ENCODE results near the gene STK33.

DNA sequence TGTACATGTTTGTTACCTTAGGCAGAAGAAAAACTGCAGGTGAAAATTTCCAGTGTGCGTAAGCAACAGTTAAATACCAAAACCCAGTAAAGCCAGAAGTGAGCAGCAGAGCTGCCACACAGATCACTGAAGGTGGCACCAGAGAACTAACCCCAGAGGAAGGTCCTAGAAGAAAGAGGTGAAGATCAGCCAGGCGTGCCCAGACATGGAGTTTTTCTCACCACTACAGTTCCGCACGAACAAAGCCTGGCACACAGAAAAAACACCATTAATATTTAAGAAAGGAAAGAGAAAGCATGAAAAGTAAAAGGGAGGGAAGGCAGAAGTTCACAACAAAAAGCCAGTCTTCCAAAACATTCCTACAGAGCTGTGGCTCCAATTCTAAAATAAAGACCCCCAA, 60.7 kb downstream of the STK33 start:
- TF ChIP-seq, protein P1, sequence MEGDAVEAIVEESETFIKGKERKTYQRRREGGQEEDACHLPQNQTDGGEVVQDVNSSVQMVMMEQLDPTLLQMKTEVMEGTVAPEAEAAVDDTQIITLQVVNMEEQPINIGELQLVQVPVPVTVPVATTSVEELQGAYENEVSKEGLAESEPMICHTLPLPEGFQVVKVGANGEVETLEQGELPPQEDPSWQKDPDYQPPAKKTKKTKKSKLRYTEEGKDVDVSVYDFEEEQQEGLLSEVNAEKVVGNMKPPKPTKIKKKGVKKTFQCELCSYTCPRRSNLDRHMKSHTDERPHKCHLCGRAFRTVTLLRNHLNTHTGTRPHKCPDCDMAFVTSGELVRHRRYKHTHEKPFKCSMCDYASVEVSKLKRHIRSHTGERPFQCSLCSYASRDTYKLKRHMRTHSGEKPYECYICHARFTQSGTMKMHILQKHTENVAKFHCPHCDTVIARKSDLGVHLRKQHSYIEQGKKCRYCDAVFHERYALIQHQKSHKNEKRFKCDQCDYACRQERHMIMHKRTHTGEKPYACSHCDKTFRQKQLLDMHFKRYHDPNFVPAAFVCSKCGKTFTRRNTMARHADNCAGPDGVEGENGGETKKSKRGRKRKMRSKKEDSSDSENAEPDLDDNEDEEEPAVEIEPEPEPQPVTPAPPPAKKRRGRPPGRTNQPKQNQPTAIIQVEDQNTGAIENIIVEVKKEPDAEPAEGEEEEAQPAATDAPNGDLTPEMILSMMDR (IDR thresholded peaks at IDR 0.05; ENCODE audit: extremely low read depth in 1 of 2, insufficient read depth in 1 of 2, low read depth in 1 of 2, low read length in 2 of 2): no peak
- TF ChIP-seq POLR2A (IDR thresholded peaks at IDR 0.05; ENCODE audit: low read depth, low read length) (no peak), EZH2 (IDR thresholded peaks at IDR 0.05; ENCODE audit: borderline replicate concordance, low read depth, low read length, severe bottlenecking) (no peak), POLR2AphosphoS5 (IDR thresholded peaks at IDR 0.05; ENCODE audit: insufficient read depth, low read depth, low read length) (no peak), MYC (IDR thresholded peaks at IDR 0.05; ENCODE audit: low read depth, low read length) (no peak)
- TF ChIP-seq, protein P2, sequence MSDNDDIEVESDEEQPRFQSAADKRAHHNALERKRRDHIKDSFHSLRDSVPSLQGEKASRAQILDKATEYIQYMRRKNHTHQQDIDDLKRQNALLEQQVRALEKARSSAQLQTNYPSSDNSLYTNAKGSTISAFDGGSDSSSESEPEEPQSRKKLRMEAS (IDR thresholded peaks at IDR 0.05; ENCODE audit: insufficient read depth, insufficient read length): no peak
